NCI-H187 (cell line): Measurements from ENCODE around the gene MYCBP2.

Experiments used
- DNase-seq, 2 experiments: peaks; one replicate each; lab custom pipeline; 2025; lab: John Stamatoyannopoulos, UW

The MYCBP2 gene

DNA sequence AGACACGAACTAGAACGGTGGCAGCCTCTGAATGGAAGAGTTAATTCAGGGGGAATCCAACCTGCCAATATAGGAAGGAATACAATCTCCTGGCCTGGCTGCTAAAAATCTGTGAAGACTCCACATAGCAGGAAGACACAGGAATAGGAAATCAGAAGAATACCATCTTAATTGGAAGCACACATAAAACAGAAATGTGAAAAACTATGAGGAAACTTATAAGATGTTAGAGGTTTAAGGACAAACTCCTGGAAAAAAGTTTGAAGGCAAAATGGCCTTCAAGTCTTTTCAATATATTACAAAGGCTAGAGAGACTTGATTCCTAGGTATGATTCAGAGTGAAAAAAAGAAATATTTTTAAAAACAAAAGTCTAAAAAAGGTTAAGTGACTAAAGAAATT, 221.8 kb downstream of the MYCBP2 start:
- DNase-seq = no peak

DNA sequence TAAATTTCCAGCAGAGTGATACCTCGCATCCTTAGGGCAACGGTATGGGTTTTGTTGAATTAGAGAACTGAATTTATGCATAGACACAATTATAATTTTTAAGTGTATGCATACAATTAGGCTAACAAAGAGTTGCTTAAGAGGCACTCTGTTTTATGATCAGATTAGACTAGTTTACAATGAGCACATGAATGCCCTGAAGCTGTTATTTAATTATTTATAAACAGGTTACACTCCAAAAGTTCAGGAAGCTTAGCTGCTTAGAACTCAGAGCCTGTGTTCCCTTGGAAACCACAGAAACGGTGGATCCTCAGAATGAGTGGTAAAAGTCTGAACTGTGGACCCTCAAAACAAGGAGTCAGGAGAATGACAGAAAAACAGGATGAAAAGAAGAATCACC, 227.5 kb downstream of the MYCBP2 start:
- DNase-seq = no peak

DNA sequence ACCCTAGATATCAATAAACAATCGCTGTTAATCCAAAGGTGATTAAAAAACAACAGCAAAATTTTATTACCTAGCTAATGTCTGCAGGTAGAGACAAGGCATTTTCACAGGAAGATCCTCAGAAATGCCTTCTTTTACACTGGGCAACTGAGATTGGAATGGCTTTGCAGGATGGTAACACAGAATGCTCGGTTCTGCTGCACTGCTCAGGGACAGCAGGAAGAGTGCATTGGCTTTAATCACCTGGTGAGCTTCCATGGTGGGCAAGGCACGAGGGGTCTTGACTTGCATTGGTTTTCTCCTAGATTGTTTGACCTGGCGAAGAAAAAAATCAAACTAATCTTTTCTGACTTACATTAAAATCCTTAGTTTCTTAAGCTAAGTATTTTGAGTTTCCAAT, 231.6 kb downstream of the MYCBP2 start:
- DNase-seq = no peak

DNA sequence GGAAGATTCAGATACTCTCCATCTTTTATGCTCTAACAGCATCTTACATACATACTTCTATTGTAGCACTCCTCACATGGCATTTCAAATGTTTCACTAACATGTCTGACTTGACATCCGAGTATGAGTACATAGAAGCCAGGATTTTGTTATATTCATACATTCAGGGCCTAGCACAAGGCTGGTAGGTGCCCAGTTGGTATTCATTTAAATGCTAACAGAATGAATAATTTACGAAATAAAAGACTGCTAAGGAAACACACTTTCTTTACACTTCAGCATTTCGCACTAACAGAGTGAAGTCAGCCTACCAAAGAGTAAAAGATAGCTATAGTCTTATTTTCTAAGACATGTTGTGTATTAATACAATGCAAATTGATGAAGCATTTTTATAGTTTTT, 232.1 kb downstream of the MYCBP2 start:
- no peak for DNase-seq

DNA sequence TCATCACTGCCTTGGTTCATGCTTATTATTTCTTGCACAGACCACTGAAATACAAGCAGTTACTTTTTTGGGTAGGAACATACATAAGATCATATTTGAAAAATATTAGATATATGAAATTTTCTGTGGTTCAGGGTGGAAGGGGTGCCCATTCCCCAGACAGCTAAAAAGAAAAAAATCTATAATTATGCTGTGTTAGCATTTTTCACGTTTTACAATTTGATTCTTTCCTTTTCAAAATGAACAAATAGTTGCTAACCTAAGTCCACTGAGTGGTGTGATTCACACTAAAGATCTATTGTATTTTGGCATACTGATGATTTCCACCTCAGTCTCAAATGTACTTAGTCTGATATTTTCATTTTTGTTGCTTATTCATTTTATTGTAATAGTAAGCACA, 233.2 kb downstream of the MYCBP2 start:
- DNase-seq = no peak

DNA sequence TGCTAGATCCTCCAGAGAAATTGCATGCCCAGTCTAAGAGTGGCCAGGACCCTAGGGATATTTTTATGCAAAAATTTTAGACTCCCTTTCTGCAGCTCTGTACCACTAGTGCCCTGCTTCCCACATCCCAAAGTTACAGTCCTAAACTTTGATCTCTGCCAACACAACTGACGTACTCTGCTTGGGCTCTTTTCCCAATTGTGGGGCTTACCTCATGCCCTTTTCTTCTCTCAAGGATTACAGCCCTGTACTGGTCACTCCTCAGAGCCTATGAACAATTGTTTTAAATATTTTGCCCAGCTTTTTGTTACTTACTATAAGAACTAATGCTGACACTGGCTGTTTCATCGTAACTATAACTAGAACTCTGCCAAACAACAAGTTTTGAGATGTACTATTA, 242.1 kb downstream of the MYCBP2 start:
- DNase-seq = no peak

DNA sequence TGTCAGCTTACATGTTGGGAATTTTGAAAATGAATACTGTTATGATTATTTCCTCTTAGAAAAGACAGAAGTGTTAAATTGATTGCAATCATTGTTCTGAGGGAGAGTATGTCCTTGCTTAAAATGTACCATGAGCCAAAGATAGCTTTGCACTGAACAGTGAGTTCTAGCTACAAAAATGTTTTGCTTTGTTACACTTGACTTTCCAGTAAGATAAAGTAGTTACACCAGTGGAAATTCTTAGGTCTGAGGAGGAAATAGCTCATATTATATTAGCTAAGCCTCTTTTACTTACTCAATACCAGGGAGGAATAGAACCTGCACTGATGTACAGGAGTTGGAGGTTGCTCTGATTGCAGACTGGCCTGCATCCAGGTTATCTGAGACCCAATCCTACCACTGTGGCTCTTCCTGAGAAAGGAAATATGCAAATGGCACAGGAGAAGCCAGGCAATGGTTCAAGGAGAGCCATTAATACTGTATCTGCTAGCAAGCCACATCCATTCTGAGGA, 246.9 kb downstream of the MYCBP2 start:
- no peak for DNase-seq

DNA sequence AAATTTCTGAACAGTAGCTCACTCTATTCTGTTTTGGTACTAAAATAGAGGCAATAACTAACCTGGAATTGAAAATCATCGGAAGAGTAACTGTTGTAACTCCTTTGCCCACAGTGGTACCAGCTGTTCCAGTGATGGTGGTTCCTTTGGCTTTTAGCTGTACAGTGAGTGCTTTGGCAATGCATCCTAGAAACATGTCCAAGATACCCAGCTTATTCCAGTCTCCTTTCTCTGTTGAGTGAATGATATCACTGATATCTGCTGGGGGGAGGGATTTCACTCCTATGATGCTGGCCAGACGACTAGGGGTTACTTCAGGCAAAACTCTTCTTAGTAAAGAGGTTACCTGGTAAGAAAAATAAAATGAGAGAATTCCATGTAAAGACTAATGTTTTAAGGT, 259.4 kb downstream of the MYCBP2 start:
- DNase-seq = no peak

DNA sequence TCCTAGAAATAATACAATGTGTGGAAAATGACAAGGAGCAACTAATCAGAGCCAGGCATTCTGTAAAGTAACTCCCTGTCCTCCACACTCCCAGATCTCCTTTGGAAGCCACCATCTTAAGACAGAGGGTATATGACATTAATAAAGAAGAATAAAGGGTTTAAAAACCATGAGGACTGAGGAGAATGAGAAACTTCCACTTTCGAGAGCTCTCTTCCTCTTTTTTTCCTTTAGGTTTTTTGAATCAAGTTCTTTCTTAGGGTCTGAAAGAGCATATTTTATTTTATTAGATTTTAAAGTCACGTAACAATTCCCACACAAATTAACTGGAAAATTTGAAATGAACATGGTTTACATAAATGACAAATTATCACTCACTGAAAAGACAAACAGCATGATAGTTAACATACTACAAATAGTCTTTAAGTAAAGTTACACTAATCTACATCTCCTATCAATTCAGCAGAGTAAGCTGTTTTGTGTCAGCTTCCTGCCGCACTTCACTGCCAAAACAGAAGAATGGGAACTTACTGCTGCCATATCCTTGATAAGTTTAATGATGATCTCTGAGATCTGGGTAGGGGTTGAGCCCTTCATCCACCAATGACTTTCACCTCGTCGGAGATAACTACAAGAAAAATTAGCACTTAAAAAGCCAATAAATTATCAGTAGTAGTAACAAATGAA, 261.3 kb downstream of the MYCBP2 start:
- DNase-seq = no peak

DNA sequence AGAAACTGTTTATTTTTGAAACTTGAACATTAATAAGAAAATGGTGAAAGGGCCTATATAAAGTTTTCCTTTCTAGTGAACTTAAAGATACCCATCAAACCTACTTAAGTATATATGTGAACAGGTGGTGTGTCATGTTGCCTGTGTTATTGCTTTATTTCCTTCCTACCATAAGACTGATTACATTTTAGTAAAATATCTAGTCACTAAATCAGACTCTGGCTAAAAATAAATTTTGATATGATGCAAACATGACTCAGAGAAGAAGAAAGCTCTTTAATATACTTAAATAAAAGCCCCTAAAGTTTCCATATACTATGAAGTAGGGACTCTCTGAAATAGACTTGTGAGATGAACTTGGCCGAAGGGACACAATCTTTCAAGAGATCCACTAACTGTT, 264.8 kb downstream of the MYCBP2 start:
- no peak for DNase-seq

DNA sequence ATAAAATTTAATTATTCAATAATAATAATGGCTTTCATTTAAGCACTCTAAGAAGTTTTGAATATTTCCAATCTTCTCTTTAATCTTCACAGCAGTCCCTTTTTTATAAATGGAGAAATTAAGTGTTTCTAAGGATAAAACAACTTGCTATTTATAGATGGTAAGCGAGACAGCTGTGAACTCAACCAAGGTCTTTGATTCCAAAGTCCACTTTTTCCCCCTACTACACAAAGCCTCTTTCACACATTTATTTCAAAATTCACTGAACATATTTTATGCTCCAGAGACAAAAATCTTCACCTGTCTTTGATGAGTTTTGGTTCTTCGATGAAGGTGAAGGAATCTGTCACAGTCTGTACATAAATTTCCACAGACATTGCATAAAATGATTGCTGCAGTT, 265.5 kb downstream of the MYCBP2 start:
- DNase-seq = no peak

DNA sequence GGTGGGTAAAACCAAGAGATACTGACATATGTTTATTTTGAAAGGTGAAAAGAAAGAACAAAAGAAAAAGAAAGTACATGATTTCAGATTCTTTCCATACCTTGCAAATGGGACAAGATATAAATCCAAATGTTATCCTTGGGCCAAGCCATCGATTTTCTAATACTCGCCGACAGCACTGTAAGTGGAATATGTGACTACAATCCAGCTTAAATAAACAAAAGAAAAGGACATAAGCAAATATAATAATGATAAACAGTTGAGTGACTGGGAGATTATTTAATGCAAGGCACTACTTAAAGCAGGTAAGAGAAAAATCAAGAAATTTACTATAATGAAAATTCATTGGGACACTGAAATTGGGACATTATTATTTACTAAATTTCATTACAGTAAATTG, 270.0 kb downstream of the MYCBP2 start:
- no peak for DNase-seq

DNA sequence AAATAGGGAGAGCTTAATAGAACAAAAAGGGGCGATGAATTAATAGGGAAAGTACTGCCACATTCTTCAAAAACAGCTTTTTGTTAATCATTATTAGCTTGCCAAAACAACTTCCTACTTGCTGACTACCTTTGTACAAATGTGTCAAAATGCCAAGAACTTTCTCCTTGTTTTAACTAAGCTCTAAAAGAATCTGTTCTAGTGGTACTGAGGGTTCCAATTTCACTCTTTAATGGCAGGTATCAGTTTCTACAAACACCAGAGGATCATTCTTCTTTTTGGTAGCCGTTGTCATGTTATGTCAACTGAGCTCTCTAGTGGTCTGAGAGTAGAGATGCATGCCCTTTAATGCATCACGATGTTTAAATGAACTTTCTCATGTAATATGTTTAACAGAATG, 270.5 kb downstream of the MYCBP2 start:
- no peak for DNase-seq

DNA sequence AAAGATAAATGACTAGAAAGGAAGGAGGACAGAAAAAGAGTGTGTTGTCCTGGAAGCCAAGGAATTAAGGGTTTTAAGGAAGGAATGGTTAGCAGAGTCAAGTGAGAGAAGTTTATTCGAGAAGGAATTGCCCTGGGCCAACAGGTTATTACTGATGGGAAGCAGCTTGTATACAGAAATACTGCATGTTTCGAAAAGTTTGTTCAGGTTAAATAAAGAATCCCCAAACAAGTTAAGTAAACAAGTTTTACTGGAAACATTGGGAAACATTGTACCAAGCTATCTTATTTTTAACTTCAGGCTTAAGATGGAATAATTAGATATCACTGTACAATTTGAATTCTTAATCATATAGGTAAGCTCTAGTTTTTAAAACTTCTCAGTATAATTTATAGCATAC, 271.7 kb downstream of the MYCBP2 start:
- DNase-seq = no peak

DNA sequence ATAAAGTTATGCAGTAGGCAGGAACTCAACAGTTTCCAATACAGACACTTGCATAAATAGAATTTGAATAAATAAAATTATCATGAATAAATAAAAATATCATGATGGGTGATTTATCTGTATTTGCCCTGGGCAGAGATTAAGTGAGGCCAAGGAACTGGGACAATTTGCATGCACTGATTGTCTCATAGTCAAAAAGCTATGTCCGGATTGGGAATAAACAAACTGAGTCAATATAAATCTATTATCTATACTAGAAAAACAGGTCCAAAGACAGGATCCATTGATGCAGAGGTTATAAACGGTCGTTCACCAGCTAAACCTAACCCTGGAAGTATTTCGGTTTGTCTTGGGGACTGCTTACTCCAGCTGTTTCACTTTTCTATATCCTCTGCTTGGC, 273.7 kb downstream of the MYCBP2 start:
- no peak for DNase-seq

DNA sequence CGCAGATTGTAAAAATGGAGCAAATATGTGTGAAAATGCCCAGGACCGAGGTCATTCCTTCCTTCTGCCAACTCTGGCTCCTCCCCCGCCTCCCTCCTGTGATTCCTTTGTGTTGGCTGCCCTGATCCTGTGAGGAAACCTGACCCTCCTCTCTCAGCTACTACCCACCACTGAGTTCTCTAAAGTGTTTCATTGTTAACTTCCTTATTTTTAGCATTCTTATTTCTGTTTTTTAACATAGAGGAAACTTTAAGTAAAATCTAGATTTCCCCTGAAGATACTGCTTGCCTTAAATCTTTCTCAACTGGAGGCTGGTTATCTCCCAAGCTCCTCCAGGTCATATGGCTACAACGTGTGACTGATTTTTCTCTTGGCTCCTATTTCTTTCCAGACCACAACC, 278.2 kb downstream of the MYCBP2 start:
- DNase-seq = no peak

DNA sequence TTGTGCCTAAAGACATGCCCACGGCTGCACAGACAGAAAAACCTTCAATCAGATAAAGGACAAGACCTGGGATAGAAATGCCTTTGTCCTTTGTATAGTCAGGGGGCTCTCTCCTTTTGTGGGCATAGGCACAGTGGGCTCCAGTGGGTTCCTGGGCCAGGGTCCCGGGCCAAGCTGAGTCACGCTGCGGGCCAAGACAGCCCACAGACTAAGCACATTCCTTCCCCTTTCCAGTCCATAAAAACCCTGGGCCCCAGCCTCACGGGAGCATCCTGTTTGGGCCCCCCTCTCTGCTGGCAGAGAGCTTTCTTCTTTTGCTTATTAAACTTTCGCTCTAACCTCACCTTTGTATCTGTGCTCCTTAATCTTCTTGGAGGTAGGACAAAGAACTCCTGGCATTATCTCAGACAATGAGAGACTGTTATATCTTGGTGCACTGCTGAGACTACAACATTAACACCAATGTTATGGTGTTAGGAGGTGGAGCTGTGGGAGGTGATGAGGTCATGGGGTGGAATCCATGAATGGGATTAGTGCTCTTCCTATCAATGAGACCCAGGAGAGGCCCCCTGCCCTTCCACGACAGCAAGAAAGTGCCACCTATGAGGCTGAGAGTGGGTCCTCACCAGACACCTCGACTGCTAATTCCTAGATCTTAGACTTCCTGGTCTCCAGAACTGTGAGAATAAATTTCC, 279.1 kb downstream of the MYCBP2 start:
- DNase-seq = no peak

DNA sequence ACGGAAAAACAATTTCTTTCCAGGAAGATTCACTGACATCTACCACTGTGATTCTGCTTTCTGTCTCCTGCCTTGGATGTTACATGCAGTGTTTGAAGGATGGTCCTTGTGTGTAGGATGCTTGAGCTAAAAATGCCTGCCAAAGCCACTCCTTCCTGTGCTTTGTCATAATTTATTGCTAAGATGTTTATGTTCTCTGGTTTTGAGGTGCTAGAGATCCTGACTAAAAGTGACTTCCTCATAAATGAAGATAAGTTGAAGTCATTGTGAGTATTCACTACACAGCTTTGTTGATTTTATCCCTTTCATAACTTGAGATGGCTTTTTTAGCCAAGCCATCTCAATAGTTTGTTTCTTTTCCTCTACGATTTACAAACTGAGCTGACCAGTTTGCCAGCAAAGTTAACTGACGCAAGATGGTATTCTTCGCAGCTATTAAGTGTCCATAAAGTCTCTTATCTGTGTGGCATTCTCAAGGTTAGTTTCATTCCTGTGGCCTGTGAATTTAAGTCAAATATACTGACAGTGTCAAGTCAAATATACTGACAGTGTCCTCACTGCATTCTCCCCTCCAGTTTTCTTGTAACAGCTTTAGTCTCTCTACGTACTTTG, 284.2 kb downstream of the MYCBP2 start:
- DNase-seq = no peak

DNA sequence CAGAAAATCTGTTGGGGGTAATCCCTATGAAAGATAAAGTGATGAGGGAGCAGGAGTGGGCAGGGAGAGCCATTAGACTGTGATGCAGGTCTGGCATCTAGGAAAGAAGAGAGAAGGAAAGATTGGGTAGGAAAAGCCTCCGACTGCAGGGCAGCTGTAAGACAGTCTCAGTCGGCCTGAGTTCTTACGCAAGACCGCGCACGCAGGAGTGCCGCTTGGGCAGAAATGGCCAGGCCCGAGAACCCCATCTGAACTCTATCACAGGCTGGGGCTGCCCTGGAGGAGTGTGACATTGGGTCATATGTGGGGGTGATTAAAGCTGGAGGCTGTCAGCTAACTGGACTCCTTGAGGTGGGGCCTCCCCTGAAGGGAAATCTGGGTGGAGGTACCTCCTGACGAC, 286.1 kb downstream of the MYCBP2 start:
- no peak for DNase-seq

DNA sequence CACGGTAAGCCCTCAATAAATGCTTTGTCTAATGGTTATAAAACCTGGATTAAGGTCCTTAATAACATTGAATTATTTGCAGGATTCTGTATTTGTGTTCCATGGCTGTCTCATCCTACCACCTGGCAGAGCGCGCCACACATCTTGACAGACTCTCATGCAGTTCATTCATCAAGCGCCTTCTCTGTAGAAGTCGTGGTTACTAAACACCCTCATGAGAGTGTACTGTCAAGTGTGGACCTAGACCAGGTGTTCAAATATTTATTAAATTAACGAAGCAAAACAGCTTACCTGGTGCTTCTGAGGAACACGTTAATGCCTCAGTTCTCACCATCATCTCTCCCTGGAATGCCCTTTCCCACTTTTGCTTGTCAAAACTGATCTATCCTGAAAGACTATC, 286.8 kb downstream of the MYCBP2 start:
- no peak for DNase-seq

DNA sequence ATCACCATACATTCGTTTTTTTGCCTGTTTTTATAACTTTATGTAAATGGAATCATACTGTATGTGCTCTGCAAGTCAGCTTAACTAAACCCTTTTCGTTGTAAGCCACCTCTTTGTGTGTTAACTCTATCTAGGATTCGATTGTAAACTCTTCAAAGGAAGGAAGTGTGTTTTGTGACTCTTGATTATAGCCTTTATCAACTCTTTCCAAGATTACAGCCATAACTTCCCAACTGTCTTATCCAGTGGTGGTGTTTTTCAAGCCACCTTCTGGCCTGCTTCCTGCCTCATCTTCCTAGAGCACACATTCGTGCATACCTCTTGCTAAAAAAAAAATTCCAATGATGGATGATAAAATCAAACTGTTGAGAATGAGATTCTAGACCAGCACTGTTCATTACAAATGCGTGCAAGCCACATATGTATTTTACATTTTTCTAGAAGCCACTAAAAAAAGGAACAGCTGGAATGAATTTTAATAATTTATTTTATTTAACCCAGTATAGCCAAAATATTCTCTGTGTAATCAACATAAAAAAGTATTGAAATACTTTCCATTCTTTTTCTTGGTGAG, 287.9 kb downstream of the MYCBP2 start:
- DNase-seq = no peak

DNA sequence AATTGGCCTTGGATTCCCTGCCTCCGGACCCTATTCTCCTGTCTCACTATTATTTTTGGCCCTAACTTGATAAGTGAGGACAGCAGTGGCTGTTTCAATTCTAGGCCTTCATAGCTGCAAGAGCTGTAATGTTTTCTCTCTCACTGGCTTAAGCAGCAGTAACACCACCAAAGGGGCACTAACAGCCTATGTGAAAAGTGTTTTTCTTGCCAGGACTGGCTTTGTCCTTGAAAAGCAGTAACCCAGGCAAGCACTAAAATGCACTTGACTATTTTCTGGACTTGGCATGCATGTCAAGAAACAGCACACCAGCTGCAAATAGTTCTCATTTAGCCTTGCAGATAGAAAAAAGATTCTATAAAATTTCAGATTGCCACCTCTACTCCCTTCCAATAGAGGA, 290.6 kb downstream of the MYCBP2 start:
- no peak for DNase-seq

DNA sequence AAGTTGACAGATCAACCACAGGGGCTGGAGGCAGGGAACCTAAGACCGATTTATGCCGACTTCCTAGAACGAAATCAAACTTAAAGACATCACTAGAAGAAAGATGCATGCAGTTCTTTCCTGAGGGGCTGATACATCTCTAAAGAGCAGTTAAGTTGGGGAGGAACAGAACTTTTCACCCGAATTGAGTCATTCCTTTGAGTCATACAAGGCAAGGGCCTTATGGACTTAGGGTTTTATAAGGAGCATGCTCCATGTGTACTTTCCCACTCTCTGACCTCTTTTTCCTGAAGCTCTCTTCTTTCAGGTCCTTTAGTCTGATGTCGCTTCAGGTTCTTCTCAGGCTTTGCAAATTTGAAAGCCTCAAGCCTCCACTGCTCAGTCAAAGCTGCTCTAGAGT, 292.0 kb downstream of the MYCBP2 start:
- DNase-seq = no peak
